Measurements from ENCODE around the gene CCNB3.
"Not testable (repeated sequence)": the region's sequence is repeated elsewhere in the genome, so short reads cannot be mapped to it uniquely, and the experiment has no call there.

Gene CCNB3

GRCh38 chrX:50188859-50189600 is 15.5 kb upstream of the CCNB3 start:
- Histone ChIP-seq H3K9ac (ENCODE audit: low read length) (no peak overlapping the region), H3K27me3 (ENCODE audit: control insufficient read depth in 1 of 2, insufficient read depth in 2 of 2, low read length in 2 of 2) (peaks cover 0 to 8% of the 10 kb centered on the region in 2 donors), H3K27ac (ENCODE audit: low read depth, low read length) (no peak overlapping the region), H3K36me3 (ENCODE audit: insufficient read depth, low read length) (no peaks in the 10 kb centered on the region), H3K9me3 (ENCODE audit: low read length) (no peaks in the 10 kb centered on the region), H3K4me1 (ENCODE audit: insufficient read depth, low read length) (peaks cover 15% of the 10 kb centered on the region), H3K4me3 (ENCODE audit: low read depth in 1 of 2, low read length in 2 of 2) (no peak overlapping the region)

DNA sequence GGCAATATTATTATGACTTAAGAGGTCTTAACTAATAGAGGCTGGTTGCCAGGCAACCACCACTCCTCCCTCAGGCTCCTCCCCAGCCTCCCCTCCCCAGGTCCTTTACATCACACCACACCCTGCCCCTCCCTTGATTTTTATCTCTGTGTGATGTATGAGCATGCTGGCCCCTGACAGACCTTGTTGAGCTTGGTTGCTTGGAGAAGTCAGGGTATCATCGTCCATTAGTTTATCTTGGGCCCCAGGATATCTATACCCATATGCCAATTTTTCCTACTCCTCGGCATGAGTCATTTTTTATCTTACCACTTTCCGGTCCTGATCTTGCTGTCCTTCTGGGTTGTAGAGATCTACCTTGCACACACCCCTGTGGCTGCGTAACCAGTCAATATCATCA is 6.2 kb upstream of the CCNB3 start:
- Histone ChIP-seq H3K36me3 (ENCODE audit: insufficient read depth, low read length) (no peaks in the 10 kb centered on the region), H3K27ac (ENCODE audit: low read depth, low read length) (no peak overlapping the region), H3K27me3 (ENCODE audit: control insufficient read depth in 1 of 2, insufficient read depth in 2 of 2, low read length in 2 of 2) (peaks cover 4 to 5% of the 10 kb centered on the region in 2 donors), H3K9ac (ENCODE audit: low read length) (no peak overlapping the region), H3K4me1 (ENCODE audit: insufficient read depth, low read length) (no peaks in the 10 kb centered on the region), H3K9me3 (ENCODE audit: low read length) (no peaks in the 10 kb centered on the region), H3K4me3 (ENCODE audit: low read depth in 1 of 2, low read length in 2 of 2) (no peak overlapping the region)

GRCh38 chrX:50200907-50201306 is 3.7 kb upstream of the CCNB3 start, which contains the start of gene AKAP4:
TSS of gene AKAP4 (minus strand) at chrX:50201007. CDS start at chrX:50200889, 118 bp downstream.
- no peaks in the 10 kb centered on the region for H3K36me3 ChIP-seq (ENCODE audit: insufficient read depth, low read length)
- no peaks in the 10 kb centered on the region for H3K4me1 ChIP-seq (ENCODE audit: insufficient read depth, low read length)
- H3K27ac ChIP-seq (ENCODE audit: low read depth, low read length) = no peak within 1 kb of the TSS
- H3K27me3 ChIP-seq (ENCODE audit: control insufficient read depth in 1 of 2, insufficient read depth in 2 of 2, low read length in 2 of 2) = peaks cover 4 to 9% of the 10 kb centered on the region in 2 donors
- no peak within 1 kb of the TSS for H3K4me3 ChIP-seq (ENCODE audit: low read depth in 1 of 2, low read length in 2 of 2)
- H3K9me3 ChIP-seq (ENCODE audit: low read length) = no peaks in the 10 kb centered on the region
- H3K9ac ChIP-seq (ENCODE audit: low read length) = no peak within 1 kb of the TSS

- Histone ChIP-seq H3K27me3 (ENCODE audit: control insufficient read depth in 1 of 2, insufficient read depth in 2 of 2, low read length in 2 of 2) (peaks cover 0 to 4% of the 10 kb centered on the region in 2 donors), H3K9me3 (ENCODE audit: low read length) (no peaks in the 10 kb centered on the region), H3K9ac (ENCODE audit: low read length) (no peak overlapping the region), H3K36me3 (ENCODE audit: insufficient read depth, low read length) (no peaks in the 10 kb centered on the region), H3K27ac (ENCODE audit: low read depth, low read length) (no peak overlapping the region), H3K4me3 (ENCODE audit: low read depth in 1 of 2, low read length in 2 of 2) (no peak overlapping the region), H3K4me1 (ENCODE audit: insufficient read depth, low read length) (no peaks in the 10 kb centered on the region)
Measured at GRCh38 chrX:50202539-50202938, 2.0 kb upstream of the CCNB3 start.

DNA sequence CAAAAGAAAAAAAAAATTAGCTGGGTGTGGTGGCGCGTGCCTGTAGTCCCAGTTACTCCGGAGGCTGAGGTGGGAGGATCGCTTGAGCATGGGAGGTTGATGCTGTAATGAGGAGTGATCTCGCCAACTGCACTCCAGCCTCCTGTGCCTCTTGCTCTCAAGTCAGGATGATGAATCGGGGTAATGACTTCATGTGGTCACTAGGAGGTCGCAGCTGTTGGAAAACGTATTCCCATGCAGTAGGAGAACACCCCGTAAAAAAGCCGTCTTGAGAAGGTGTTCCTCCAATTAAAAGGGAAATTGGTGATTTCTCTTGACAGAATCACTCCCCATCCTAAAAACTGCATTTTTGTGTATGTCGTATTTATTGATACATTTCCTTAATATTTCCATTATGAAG is 2.2 kb downstream of the CCNB3 start:
- H3K9ac ChIP-seq (ENCODE audit: low read length) = no peak overlapping the region
- no peaks in the 10 kb centered on the region for H3K4me1 ChIP-seq (ENCODE audit: insufficient read depth, low read length)
- no peak overlapping the region for H3K4me3 ChIP-seq (ENCODE audit: low read depth in 1 of 2, low read length in 2 of 2)
- H3K27ac ChIP-seq (ENCODE audit: low read depth, low read length) = no peak overlapping the region
- no peaks in the 10 kb centered on the region for H3K36me3 ChIP-seq (ENCODE audit: insufficient read depth, low read length)
- H3K9me3 ChIP-seq (ENCODE audit: low read length) = no peaks in the 10 kb centered on the region
- peaks cover 0 to 4% of the 10 kb centered on the region in 2 donors for H3K27me3 ChIP-seq (ENCODE audit: control insufficient read depth in 1 of 2, insufficient read depth in 2 of 2, low read length in 2 of 2)

DNA sequence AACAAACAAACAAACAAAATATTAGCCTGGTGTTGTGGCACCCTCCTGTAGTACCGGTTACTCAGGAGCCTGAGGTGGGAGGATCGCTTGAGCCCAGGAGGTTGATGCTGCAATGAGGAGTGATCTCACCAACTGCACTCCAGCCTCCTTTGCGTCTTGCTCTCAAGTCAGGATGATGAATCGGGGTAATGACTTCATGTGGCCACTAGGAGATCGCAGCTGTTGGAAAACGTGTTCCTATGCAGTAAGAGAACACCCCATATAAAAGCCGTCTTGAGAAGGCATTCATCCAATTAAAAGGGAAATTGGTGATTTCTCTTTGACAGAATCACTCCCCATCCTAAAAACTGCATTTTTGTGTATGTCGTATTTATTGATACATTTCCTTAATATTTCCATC is 6.9 kb downstream of the CCNB3 start:
- H3K9ac ChIP-seq (ENCODE audit: low read length) = no peak overlapping the region
- H3K27ac ChIP-seq (ENCODE audit: low read depth, low read length) = no peak overlapping the region
- H3K27me3 ChIP-seq (ENCODE audit: control insufficient read depth in 1 of 2, insufficient read depth in 2 of 2, low read length in 2 of 2) = no peaks in the 10 kb centered on the region
- no peaks in the 10 kb centered on the region for H3K4me1 ChIP-seq (ENCODE audit: insufficient read depth, low read length)
- H3K9me3 ChIP-seq (ENCODE audit: low read length) = no peaks in the 10 kb centered on the region
- no peak overlapping the region for H3K4me3 ChIP-seq (ENCODE audit: low read depth in 1 of 2, low read length in 2 of 2)
- H3K36me3 ChIP-seq (ENCODE audit: insufficient read depth, low read length) = no peaks in the 10 kb centered on the region

GRCh38 chrX:50281253-50281652 is 76.7 kb downstream of the CCNB3 start:
- Histone ChIP-seq H3K9me3 (ENCODE audit: low read length) (no peaks in the 10 kb centered on the region), H3K4me3 (ENCODE audit: low read depth in 1 of 2, low read length in 2 of 2) (no peak overlapping the region), H3K27me3 (ENCODE audit: control insufficient read depth in 1 of 2, insufficient read depth in 2 of 2, low read length in 2 of 2) (no peaks in the 10 kb centered on the region), H3K27ac (ENCODE audit: low read depth, low read length) (no peak overlapping the region), H3K36me3 (ENCODE audit: insufficient read depth, low read length) (no peaks in the 10 kb centered on the region), H3K4me1 (ENCODE audit: insufficient read depth, low read length) (no peaks in the 10 kb centered on the region), H3K9ac (ENCODE audit: low read length) (no peak overlapping the region)

DNA sequence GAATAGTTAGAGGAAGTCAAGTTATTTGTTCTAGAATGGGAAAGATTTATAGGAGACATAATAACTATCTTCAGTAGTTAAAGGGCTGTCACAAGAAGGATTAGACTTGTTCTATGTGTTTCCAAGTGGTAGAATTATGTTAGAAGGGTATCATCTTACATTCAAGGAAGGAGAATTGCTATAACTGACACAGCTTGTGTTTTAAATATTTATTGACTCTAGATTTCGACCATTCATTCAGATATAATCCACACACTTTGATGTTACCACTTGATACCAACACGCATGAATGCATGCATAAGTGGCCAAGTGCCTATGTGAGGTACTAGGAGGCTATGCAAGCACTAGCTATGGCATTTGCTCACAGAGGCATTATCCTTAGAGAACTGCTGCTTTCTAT is 122.7 kb downstream of the CCNB3 start:
- Histone ChIP-seq H3K4me3 (ENCODE audit: low read depth in 1 of 2, low read length in 2 of 2) (no peak overlapping the region), H3K27me3 (ENCODE audit: control insufficient read depth in 1 of 2, insufficient read depth in 2 of 2, low read length in 2 of 2) (peaks cover 0 to 6% of the 10 kb centered on the region in 2 donors), H3K9me3 (ENCODE audit: low read length) (no peaks in the 10 kb centered on the region), H3K9ac (ENCODE audit: low read length) (no peak overlapping the region), H3K36me3 (ENCODE audit: insufficient read depth, low read length) (no peaks in the 10 kb centered on the region), H3K4me1 (ENCODE audit: insufficient read depth, low read length) (no peaks in the 10 kb centered on the region), H3K27ac (ENCODE audit: low read depth, low read length) (no peak overlapping the region)

- H3K9me3 ChIP-seq (ENCODE audit: low read length); H3K27ac ChIP-seq (ENCODE audit: low read depth, low read length); H3K27me3 ChIP-seq (ENCODE audit: control insufficient read depth in 1 of 2, insufficient read depth in 2 of 2, low read length in 2 of 2); H3K4me1 ChIP-seq (ENCODE audit: insufficient read depth, low read length); H3K4me3 ChIP-seq (ENCODE audit: low read depth in 1 of 2, low read length in 2 of 2); H3K36me3 ChIP-seq (ENCODE audit: insufficient read depth, low read length); H3K9ac ChIP-seq (ENCODE audit: low read length): not testable (repeated sequence)
Measured at GRCh38 chrX:50332668-50333067, 128.1 kb downstream of the CCNB3 start.

- Histone ChIP-seq H3K9ac (ENCODE audit: low read length) (no peak overlapping the region), H3K27ac (ENCODE audit: low read depth, low read length) (no peak overlapping the region), H3K4me1 (ENCODE audit: insufficient read depth, low read length) (no peaks in the 10 kb centered on the region), H3K27me3 (ENCODE audit: control insufficient read depth in 1 of 2, insufficient read depth in 2 of 2, low read length in 2 of 2) (peaks cover 0 to 6% of the 10 kb centered on the region in 2 donors), H3K4me3 (ENCODE audit: low read depth in 1 of 2, low read length in 2 of 2) (no peak overlapping the region), H3K36me3 (ENCODE audit: insufficient read depth, low read length) (no peaks in the 10 kb centered on the region), H3K9me3 (ENCODE audit: low read length) (no peaks in the 10 kb centered on the region)
Measured at GRCh38 chrX:50333308-50333707, 128.7 kb downstream of the CCNB3 start.

- Histone ChIP-seq H3K4me3 (ENCODE audit: low read depth in 1 of 2, low read length in 2 of 2) (no peak overlapping the region), H3K9me3 (ENCODE audit: low read length) (no peaks in the 10 kb centered on the region), H3K36me3 (ENCODE audit: insufficient read depth, low read length) (no peaks in the 10 kb centered on the region), H3K27me3 (ENCODE audit: control insufficient read depth in 1 of 2, insufficient read depth in 2 of 2, low read length in 2 of 2) (peaks cover 0 to 14% of the 10 kb centered on the region in 2 donors), H3K27ac (ENCODE audit: low read depth, low read length) (no peak overlapping the region), H3K9ac (ENCODE audit: low read length) (no peak overlapping the region), H3K4me1 (ENCODE audit: insufficient read depth, low read length) (no peaks in the 10 kb centered on the region)
Measured at GRCh38 chrX:50343917-50344316, 139.4 kb downstream of the CCNB3 start.

GRCh38 chrX:50372966-50373365 is 168.4 kb downstream of the CCNB3 start:
- Histone ChIP-seq H3K36me3 (ENCODE audit: insufficient read depth, low read length) (no peaks in the 10 kb centered on the region), H3K4me3 (ENCODE audit: low read depth in 1 of 2, low read length in 2 of 2) (no peak overlapping the region), H3K27me3 (ENCODE audit: control insufficient read depth in 1 of 2, insufficient read depth in 2 of 2, low read length in 2 of 2) (peaks cover 0 to 3% of the 10 kb centered on the region in 2 donors), H3K27ac (ENCODE audit: low read depth, low read length) (no peak overlapping the region), H3K4me1 (ENCODE audit: insufficient read depth, low read length) (no peaks in the 10 kb centered on the region), H3K9ac (ENCODE audit: low read length) (no peak overlapping the region), H3K9me3 (ENCODE audit: low read length) (no peaks in the 10 kb centered on the region)

All from muscle layer of colon (tissue), 2 donors.